GM18519 (cell line): Measurements from ENCODE around the gene KRTAP4-1.
"Not testable (repeated sequence)": the region's sequence is repeated elsewhere in the genome, so short reads cannot be mapped to it uniquely, and the experiment has no call there.

ENCODE experiments used
- ATAC-seq: cut with Tn5 transposase; IDR thresholded peaks from one replicate; pipeline ENCODE4 v1.9.1; 2021; ENCODE audit warnings: mild to moderate bottlenecking, moderate library complexity; ENCODE audit not compliant: unreplicated experiment, low FRiP score

The KRTAP4-1 gene

GRCh38 chr17:41184480-41184961, at the start of gene KRTAP4-1:
KRTAP4-1 (minus strand) TSS chr17:41184911; CDS start chr17:41184854, 57 bp downstream.
- no peak for ATAC-seq

GRCh38 chr17:41232399-41233105, 47.8 kb upstream of the KRTAP4-1 start, which contains the start of gene KRTAP9-3:
KRTAP9-3 (plus strand) TSS chr17:41232449; CDS start chr17:41232502, 53 bp downstream.
- not testable (repeated sequence) for ATAC-seq

GRCh38 chr17:41231731-41232130, 47.0 kb upstream of the KRTAP4-1 start:
- ATAC-seq: no peak

- ATAC-seq: no peak
These were observed 45.4 kb upstream of the KRTAP4-1 start for GRCh38 chr17:41230094-41230493.

GRCh38 chr17:41226598-41227095, 41.9 kb upstream of the KRTAP4-1 start, which contains the start of gene KRTAP9-2:
KRTAP9-2 (plus strand) TSS chr17:41226648; CDS start chr17:41226655, 7 bp downstream.
- ATAC-seq: not testable (repeated sequence)

- ATAC-seq: no peak
These were observed 41.3 kb upstream of the KRTAP4-1 start for GRCh38 chr17:41226051-41226450.

GRCh38 chr17:41223821-41224220, 39.1 kb upstream of the KRTAP4-1 start:
- no peak for ATAC-seq

GRCh38 chr17:41215681-41216080, 31.0 kb upstream of the KRTAP4-1 start:
- ATAC-seq: no peak

GRCh38 chr17:41212524-41213169, 27.9 kb upstream of the KRTAP4-1 start:
- ATAC-seq: no peak

GRCh38 chr17:41211845-41212466, 27.2 kb upstream of the KRTAP4-1 start:
- no peak for ATAC-seq

- ATAC-seq: no peak
These were observed 14.8 kb upstream of the KRTAP4-1 start for GRCh38 chr17:41199421-41200078.

GRCh38 chr17:41196068-41196467, 11.4 kb upstream of the KRTAP4-1 start:
- ATAC-seq: no peak

GRCh38 chr17:41190328-41190727, 5.6 kb upstream of the KRTAP4-1 start:
- ATAC-seq: no peak

- not testable (repeated sequence) for ATAC-seq
These were observed 5.2 kb upstream of the KRTAP4-1 start, which contains the start of gene KRTAP9-1 for GRCh38 chr17:41189837-41190318. KRTAP9-1 (plus strand) TSS chr17:41189887; CDS start chr17:41189887, 0 bp downstream.

GRCh38 chr17:41186872-41187271, 2.2 kb upstream of the KRTAP4-1 start:
- ATAC-seq: no peak

GRCh38 chr17:41185001-41185400, 290 bp upstream of the KRTAP4-1 start:
- ATAC-seq: no peak

GRCh38 chr17:41178843-41179616, 5.7 kb downstream of the KRTAP4-1 start:
- ATAC-seq: no peak

GRCh38 chr17:41178341-41178740, 6.4 kb downstream of the KRTAP4-1 start:
- ATAC-seq: no peak

- ATAC-seq: no peak
These were observed 6.9 kb downstream of the KRTAP4-1 start, which contains the start of gene KRTAP4-2 for GRCh38 chr17:41177727-41178271. KRTAP4-2 (minus strand) TSS chr17:41178221; CDS start chr17:41178164, 57 bp downstream.
